ENCODE results near the gene RUFY1.
"Not testable (repeated sequence)": the region's sequence is repeated elsewhere in the genome, so short reads cannot be mapped to it uniquely, and the experiment has no call there.

Gene RUFY1, protein sequence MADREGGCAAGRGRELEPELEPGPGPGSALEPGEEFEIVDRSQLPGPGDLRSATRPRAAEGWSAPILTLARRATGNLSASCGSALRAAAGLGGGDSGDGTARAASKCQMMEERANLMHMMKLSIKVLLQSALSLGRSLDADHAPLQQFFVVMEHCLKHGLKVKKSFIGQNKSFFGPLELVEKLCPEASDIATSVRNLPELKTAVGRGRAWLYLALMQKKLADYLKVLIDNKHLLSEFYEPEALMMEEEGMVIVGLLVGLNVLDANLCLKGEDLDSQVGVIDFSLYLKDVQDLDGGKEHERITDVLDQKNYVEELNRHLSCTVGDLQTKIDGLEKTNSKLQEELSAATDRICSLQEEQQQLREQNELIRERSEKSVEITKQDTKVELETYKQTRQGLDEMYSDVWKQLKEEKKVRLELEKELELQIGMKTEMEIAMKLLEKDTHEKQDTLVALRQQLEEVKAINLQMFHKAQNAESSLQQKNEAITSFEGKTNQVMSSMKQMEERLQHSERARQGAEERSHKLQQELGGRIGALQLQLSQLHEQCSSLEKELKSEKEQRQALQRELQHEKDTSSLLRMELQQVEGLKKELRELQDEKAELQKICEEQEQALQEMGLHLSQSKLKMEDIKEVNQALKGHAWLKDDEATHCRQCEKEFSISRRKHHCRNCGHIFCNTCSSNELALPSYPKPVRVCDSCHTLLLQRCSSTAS

DNA sequence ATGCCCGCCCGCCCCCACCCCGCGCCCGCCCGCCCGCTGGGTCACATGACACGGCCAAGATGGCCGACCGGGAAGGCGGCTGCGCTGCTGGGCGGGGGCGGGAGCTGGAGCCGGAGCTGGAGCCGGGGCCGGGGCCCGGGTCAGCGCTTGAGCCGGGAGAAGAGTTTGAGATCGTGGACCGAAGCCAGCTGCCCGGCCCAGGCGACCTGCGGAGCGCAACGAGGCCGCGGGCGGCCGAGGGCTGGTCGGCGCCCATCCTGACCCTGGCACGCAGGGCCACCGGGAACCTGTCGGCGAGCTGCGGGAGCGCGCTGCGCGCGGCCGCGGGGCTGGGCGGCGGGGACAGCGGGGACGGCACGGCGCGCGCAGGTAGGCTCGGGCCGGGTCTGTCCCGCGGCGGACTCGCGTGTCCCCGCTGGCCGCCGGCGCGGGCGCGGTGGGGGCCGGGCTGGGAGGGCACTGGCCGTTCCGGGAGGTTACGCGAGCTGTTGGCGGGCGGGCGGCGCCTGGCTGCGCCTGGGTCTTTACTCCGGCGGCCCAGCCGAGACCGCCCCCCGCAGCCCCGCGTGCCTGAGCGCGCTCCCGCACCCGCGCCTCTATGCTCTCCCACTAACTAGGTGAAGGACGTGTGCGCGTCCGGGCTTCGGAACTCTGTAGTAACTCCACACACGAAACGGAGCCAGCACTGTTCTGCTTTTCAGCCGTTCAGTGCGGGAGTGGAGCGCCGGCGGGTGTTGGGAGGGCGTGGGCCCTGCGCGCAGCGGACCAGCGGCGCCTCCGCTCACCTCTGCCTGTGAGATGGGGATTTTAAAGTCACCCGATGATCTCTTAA, at the start of gene RUFY1:
RUFY1 (plus strand) TSS at position 44 of the 832 bp plus-strand sequence; CDS start at position 60, 16 bp downstream.
- DNase-seq (ENCODE audit: low spot score), result peak; percentile 64

DNA sequence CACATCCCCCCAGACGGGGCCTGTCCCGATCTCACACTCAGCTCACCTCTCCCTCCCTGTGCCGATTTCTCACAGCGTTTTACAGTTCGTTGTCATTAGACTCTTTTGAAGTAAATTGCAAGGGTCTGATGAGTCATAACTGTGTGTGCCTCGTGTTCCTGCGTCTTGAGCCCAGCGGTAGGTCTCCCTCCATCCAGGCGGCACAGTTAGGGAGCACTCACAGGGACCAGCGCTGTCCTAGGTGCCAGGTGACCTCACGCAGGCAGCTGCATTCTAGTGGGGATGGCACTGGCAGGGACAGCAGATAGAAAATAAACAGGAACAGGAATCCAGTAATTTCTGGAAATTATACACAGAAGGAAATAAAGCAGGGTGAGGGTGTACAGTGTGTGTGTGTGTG, 48.4 kb upstream of the RUFY1 start:
- not testable (repeated sequence) for DNase-seq (ENCODE audit: low spot score)

DNA sequence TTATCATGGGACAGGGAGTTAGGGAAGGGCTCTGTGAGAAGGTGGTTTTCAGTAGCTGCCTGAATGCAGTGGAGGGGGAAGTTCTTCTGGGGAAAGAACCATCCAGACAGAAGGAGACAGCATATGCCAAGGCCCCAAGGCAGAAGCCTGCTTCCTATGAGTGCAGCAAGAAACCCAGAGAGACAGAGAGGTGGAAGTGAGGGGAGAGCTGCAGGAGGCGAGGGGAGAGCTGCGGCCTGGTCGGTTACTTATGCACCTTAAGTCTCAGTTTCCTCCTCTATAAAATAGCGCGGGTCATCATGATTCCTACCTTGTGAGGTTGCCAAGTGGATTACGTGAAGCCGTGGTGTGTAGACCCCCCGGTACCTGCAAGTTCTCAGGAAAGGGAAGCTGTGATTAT, 47.9 kb upstream of the RUFY1 start:
- not testable (repeated sequence) for DNase-seq (ENCODE audit: low spot score)

DNA sequence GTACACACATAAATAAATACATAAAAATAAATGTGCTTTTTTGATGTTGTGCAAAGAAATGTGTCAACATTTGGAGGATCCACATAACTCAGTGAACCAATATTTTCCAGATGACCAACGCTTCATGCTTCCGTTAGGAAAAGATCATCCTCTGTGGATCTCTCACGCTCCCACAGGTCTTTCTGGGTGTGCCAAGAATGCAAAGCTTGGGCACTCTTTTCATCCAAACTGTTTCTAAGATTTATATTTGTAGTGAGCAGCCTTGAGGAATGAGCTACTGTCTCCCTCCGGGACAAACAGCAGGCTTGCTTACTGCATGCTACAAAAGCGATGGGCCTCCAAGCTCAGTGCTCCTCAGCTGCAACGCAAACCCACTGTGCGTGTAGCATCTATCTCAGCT, 46.2 kb upstream of the RUFY1 start:
- DNase-seq (ENCODE audit: low spot score), result no peak

DNA sequence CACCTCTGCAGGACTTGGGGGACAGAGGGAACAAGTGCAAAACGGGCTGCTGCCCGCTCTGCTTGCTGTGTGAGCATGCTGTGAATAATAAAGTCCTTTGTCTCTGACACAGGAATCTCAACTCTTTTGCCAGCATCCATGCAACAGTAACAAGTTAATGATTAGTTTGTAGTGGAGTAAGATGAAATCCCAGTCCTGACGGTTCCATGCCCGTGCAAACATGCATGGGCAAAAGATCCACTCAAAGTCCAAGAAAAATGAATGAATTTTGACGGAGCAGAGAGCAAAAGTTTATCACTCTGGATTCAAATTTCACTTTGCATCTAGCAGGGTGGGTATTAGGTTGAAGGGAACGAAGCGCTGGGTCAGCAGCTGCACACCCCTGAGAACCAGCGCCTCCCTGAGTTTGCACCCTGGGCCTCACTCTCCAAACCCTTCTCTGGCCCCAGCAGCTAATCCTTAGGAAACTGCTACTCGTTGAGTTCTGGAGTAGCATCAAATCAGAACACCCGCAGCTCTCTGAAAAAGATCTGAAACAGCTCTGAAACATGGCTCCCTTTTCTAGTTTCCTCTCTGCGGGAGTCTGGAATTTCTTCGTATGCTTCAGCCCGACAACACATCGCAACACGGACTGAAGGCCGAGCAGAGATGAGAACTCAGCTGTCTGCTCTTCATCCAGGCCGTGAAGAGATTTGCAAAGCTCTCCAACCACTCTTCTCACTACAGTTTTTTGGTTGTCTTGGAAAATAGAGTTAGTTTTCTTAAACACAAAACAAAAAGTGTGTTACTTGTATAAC, 45.6 kb upstream of the RUFY1 start:
- DNase-seq (ENCODE audit: low spot score), result no peak

DNA sequence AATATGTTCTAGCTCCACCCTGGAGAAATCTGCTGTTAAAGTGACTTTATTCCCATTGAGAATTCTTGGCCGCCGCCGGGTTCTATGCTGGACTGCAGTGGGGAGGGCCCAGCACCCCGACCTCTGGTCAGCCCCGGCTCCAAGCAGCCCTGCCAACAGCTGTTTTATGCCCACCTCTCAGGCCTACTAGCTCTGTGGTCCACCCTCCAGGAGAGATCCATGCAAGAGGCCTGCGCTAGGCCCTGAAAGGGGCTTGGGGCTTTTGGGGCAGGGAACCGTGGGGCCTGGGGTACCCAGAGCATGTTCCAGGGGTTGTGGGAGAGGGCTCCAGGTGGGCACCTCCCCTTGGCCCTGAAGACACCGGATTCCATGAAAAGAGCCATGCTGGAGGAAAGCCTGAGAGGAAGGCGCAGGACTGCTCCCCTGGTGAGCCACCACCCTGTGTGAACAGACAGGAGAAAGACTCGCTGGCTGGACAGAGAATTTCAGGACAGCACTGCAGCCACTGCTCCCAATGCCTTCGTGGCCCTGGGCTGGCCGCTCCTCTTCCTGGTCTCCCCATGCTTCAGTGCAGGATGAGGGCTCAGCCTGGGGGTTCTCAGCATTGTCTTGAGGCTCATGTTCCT, 44.6 kb upstream of the RUFY1 start:
- DNase-seq (ENCODE audit: low spot score), result no peak

DNA sequence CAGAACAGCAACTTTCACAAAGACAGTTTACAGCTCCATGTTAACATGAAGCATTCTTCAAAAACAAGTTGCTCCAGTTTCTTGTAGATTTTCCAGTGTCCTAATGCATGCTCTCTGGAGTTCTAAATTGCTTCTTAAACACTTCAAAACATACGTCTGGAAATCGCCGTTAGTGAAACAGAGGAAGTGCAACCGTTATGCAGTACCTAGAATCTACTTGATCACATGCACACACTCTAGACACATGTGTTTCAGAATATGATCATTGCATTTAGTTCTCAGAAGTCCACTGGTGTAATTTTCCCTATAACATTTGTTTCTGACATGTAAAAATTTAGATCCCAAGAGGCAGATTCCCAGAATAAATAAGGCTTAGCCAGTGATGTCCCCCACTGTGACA, 41.1 kb upstream of the RUFY1 start:
- no peak for DNase-seq (ENCODE audit: low spot score)

DNA sequence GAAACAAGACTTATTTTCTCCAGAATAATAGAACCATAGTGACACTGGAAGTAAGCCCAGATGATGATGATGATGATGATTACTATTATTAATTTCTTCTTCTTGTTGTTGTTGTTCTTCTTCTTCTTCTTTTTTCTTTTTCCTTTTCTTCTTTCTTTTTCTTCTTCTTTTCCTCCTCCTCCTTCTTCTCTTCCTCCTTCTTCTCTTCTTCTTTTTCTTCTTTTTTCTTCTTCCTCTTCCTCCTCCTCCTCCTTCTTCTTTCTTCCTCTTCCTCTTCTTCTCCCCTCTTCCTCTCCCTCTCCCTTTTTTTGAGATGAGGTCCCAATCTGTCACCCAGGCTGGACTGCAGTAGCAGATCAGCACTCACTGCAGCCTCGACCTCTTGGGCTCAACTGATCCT, 40.5 kb upstream of the RUFY1 start:
- DNase-seq (ENCODE audit: low spot score), result no peak

DNA sequence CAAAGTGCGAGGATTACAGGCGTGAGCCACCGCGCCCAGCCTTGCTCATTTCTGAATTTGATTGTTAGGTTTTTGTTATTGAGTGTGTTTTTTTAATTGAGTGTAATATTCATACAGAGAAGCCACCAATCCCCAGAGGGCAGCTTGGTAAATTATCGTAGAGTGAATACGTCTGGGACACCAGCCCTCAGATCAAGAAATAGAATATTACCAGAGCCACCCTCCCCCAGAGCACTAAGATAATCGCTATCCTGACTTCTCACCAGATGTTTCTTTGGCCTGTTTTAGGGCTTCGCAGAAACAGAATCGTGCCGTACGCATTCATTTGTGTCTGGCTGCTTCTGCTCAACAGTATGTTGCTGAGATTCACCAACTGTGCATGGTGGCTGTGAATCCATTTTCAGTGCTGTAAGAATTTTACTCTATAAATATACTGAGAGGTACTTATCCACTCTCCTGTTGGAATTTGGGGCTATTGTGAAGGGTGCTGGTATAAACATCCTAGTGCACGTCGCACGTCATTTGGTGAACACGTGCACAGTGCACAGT, 37.8 kb upstream of the RUFY1 start:
- no peak for DNase-seq (ENCODE audit: low spot score)

DNA sequence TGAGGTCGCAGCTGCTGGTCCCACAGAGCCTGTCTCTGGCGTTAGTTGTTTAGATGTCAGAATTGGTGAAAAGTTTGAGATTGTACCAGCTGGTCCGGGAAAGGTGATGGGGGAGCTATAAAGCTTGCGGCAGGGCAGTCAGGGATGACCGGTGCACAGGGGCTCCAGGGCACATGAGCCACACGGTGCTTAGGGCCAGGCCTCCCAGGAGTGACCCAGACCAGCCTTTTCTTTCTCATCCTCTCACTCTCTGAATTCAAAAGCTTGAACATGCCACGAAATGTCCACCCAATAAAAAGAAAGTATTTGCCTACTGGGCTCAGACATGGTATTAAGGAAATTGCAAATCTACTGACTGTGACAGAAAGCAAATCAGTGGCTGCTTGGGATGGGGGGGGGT, 34.9 kb upstream of the RUFY1 start:
- DNase-seq (ENCODE audit: low spot score), result not testable (repeated sequence)

DNA sequence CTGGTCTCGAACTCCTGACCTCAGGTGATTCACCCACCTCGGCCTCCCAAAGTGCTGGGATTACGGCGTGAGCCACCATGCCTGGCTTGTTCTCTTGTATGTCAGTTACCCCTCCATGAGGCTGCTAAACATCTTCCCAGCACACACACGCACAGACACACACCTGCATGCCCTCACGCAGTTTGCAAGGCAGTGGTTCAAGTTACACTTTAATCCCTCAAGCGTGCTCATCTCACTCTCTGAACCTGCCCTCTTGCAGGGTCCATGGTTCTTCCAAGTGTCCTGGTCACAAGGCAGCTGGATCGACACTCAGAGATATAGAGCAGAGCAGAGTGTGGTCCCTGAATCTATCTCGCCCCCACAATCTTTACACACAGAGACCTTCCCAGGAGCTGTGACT, 34.1 kb upstream of the RUFY1 start:
- DNase-seq (ENCODE audit: low spot score), result no peak

DNA sequence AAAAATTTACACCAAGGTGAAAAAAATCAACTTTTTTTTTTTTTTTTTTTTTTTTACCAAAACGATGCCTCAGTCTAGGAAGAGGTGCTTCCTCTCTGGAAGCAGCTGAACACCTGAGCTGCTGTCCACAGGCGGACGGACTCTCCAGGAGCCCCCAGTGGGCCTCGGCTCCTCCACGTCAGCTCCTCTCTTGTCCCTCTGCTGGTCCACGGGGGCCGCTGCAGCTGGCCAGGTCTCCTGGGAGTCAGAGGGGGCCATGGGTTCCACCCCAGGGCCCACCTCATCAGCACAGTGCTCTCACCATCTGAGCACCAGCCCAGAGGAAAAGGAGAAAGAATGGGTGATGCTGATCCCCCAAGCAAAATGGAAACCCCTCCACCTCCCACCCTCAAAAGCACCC, 32.6 kb upstream of the RUFY1 start:
- DNase-seq (ENCODE audit: low spot score), result not testable (repeated sequence)

DNA sequence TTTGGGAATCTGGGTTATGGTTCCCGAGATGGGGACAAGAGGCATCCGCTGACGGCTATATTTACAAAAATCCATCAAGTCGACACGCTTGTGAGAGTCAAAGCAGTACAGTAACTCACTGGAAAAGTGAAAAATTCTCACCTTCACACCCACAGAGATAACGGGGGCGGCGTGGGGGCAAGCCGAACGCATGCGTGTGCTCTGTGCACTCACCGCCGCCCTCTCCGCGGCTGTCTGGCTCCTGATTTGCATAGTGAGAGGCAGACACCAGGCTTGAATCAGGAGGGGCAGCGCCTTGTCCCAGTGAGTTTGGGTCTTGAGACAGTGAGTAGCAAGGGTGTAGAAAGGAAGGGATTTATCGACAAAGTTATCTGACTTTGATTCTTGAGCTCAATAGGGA, 32.0 kb upstream of the RUFY1 start:
- not testable (repeated sequence) for DNase-seq (ENCODE audit: low spot score)

DNA sequence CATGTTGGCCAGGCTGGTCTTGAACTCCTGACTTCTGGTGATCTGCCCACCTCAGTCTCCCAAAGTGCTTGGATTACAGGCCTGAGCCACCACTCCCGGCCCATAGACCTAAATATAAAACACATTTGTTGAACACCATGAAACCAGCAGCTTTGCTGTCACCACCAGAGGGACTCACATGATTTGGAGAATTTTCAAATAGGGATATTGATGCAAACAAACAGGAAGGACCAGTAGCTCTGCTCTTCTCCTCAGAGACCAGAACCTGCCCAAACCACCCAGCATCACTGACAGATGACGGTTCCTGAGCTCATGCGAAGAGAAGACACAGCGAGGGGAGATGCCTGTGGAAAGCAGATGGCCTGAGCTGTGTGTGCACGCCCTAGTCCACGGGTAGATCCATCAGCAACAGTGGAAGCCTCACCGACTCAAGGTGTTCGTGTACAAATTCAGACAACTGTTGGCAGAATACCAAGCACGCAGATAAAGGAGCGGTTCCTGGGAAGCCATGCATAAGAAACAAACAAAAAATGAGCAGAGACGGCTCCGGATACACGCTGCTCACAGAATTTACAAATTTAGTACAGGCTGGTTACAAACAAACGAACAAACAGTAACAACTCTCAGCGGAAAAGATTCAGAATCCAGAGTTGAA, 30.8 kb upstream of the RUFY1 start:
- not testable (repeated sequence) for DNase-seq (ENCODE audit: low spot score)

DNA sequence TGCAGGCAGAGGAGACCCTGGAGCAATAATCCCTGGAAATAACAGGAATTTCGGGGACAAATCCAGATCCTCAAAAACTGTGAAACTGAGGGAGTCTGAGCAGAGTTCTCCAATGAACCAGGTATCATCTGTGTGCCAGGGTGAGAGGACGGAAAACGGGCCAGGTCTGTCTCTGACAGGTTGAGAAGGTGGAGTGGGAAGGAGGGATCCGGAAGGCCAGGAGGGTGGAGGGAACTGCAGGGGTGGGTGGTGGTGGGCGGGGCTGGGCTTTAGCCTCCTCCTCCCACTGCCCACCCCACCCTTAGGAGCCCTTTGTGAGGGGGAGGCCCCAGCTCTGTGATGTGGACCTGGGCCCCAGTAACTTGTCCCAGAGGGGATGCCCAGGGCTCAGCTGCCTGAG, 28.2 kb upstream of the RUFY1 start:
- not testable (repeated sequence) for DNase-seq (ENCODE audit: low spot score)

DNA sequence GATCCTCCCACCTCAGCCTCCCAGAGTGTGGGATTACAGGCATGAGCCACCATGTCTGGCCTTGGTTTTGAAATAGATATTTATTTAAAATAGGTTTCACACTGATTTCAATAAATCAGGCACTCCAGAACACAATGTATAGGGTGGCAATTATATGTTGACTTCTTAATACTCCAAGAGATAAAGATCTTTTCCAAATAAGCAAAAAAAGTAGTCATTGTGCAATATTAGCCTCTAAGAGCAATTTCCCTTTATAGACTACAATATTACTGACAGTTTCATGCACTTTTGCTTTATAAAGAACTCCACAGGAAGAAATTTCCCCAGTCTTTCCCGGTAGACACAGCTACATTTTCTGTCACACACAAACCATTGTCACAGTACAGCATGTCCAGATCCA, 23.4 kb upstream of the RUFY1 start:
- no peak for DNase-seq (ENCODE audit: low spot score)

DNA sequence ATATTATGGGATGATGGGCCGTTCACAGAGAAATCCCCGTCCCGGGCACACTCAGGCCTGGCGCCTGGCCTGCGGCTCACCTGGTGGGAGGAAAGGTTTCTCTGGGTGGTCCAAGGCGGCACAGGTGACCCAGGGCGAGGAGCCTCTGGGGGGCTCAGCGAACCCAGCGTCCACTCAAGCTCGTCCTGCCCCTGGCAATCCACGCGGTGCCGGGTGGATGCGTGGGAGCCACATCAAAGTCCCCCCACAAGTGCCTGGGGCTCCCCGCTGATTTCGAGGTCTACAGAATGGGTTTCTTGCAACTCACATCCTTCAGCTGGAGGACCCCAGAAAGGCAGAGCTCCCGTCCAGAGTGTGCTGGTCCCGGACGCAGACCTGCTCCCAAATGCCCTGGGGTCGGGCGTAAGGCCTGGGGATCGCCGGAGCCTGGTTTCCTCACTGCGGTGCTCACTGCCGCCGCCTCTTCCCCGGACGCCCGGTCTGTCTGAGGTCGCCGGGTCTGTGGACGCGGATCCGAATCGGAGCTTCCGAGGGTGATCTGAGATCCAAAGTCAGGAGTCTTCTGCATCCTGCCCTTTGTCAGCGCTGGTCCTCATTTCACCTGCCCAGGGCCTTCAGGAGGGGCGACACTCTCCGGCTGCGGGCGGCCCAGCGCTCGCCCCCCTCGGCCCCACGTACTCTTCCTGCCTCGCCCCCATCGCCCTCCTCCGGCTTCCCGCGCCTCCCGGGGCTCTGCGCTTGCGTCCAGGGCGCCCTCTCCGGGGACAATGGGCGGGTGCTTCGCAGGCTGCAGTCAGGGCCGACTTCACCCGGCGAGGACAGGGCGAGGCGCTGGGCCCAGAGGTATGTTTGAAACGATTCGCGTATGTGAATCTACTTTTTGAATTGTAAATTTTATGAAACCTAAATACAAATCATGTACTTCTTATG, 20.0 kb upstream of the RUFY1 start:
- no peak for DNase-seq (ENCODE audit: low spot score)

DNA sequence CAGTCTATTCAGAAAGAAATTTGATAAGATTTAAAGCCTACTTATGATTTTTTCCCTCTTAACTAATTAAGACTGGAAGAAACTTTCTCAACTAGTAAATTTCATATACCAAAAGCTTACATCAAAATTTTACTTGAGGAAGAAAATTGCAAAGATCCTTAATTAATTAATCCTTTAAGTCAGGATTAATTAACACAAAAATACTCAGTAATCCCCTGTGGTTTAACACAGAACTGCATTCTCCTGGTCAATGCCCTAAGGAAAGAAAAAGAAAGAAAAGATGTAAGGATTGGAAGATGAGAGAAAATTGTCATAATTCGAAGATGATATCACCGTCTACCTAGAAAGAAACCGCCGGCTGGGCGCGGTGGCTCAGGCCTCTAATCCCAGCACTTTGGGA, 17.3 kb upstream of the RUFY1 start:
- no peak for DNase-seq (ENCODE audit: low spot score)

DNA sequence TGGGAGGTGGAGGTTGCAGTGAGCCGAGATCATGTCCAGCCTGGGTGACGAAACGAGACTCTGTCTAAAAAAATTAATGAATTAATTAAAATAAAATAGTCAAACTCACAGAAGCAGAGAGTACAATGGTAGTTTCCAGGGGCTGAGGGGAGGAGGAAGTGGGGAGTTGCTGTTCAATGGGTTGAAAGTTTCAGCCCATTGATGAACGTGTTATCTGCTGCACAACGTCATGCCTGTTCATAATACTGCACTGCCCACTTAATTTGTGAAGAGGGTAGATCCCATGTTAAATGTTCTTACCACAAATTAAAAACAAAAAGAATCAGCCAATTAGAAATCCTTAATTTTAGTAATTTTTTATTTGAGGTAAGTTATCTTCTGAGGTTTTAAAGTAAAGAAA, 16.4 kb upstream of the RUFY1 start:
- no peak for DNase-seq (ENCODE audit: low spot score)

Data from pons (tissue), 1 donor.